OCI-LY7 (cell line): ENCODE measurements around the gene GLI3. TPM values are rescaled to one million over a fixed set of nuclear protein-coding genes. Genes with fewer than 3 reads are reported as not detected.

ENCODE experiments used
- BruUV-seq: library from RNA; stranded (reverse); fragments of 400-500 nt; replicated peaks from 2 replicates; lab custom pipeline; 2021; lab: Mats Ljungman, UMichigan
- CTCF ChIA-PET: fragments of 300-600 bp; sonication (Branson Sonifier 250); formaldehyde crosslinking; loops from one replicate; lab custom pipeline; 2022; ENCODE audit warnings: antibody characterized with exemption; ENCODE audit not compliant: unreplicated experiment; lab: Charles Lee
- POLR2A ChIA-PET: fragments of 300-600 bp; sonication (Branson Sonifier 250); formaldehyde crosslinking; loops from one replicate; lab custom pipeline; 2022; ENCODE audit warnings: antibody characterized with exemption; lab: Charles Lee
- DNase-seq: peaks from one replicate; pipeline ENCODE4 v3.0.0-alpha.2; 2015; ENCODE audit warnings: low spot score
- H2AFZ ChIP-seq: fragments of 200-600 bp; sonication (generic), shearing (Covaris generic); 2 replicates; pipeline ENCODE4 v1.6.1; 2014; ENCODE audit warnings: mild to moderate bottlenecking, antibody characterized with exemption, low read length, moderate library complexity
- H3K27ac ChIP-seq: fragments of 200-600 bp; sonication (generic); 2 replicates; pipeline ENCODE4 v1.5.1; 2014; ENCODE audit warnings: mixed run types, low read depth, mild to moderate bottlenecking, moderate library complexity, low read length, inconsistent platforms; ENCODE audit not compliant: poor library complexity, severe bottlenecking
- H3K36me3 ChIP-seq: fragments of 200-600 bp; sonication (generic); 2 replicates; pipeline ENCODE4 v1.6.1; 2014; ENCODE audit warnings: mild to moderate bottlenecking, antibody characterized with exemption, low read length, moderate library complexity, mixed read lengths; ENCODE audit not compliant: insufficient read depth
- H3K4me1 ChIP-seq: fragments of 200-600 bp; sonication (generic); 2 replicates; pipeline ENCODE4 v1.5.1; 2014; ENCODE audit warnings: mild to moderate bottlenecking, low read length; ENCODE audit not compliant: insufficient read depth, poor library complexity, severe bottlenecking
- H3K4me2 ChIP-seq: fragments of 200-600 bp; sonication (generic); 2 replicates; pipeline ENCODE4 v1.6.1; 2014; ENCODE audit warnings: mild to moderate bottlenecking, low read length
- H3K4me3 ChIP-seq: fragments of 200-600 bp; sonication (generic); 2 replicates; pipeline ENCODE4 v1.5.1; 2014; ENCODE audit warnings: mild to moderate bottlenecking, low read depth, low read length; ENCODE audit not compliant: poor library complexity, severe bottlenecking
- H3K79me2 ChIP-seq: fragments of 200-600 bp; sonication (generic); 2 replicates; pipeline ENCODE4 v1.6.1; 2016; ENCODE audit warnings: low read depth, mild to moderate bottlenecking, low read length, moderate library complexity, mixed read lengths; ENCODE audit not compliant: insufficient read depth
- H3K9me2 ChIP-seq: fragments of 200-600 bp; sonication (generic); 2 replicates; pipeline ENCODE4 v1.6.1; 2016; ENCODE audit warnings: mild to moderate bottlenecking, low read length, mixed read lengths; ENCODE audit not compliant: insufficient read depth
- H3K9me3 ChIP-seq: fragments of 200-600 bp; sonication (generic); 2 replicates; pipeline ENCODE4 v1.6.1; 2014; ENCODE audit warnings: mild to moderate bottlenecking, mixed run types, low read length, mixed read lengths
- H4K20me1 ChIP-seq: fragments of 200-600 bp; sonication (generic); 2 replicates; pipeline ENCODE4 v1.6.1; 2014; ENCODE audit warnings: mild to moderate bottlenecking, antibody characterized with exemption, low read length, moderate library complexity, mixed read lengths; ENCODE audit not compliant: insufficient read depth
- CTCF ChIP-seq: fragments of 200-600 bp; sonication (generic); conservative IDR thresholded peaks from 2 replicates; pipeline ENCODE4 v1.5.1; 2014; ENCODE audit warnings: mild to moderate bottlenecking, antibody characterized with exemption, low read length, moderate library complexity, mixed read lengths
- EZH2phosphoT487 ChIP-seq: fragments of 200-600 bp; sonication (generic); IDR thresholded peaks from 2 replicates; pipeline ENCODE4 v1.6.1; 2018; ENCODE audit warnings: low read depth, borderline replicate concordance, mild to moderate bottlenecking, mixed run types, antibody characterized with exemption, low read length, moderate library complexity, mixed read lengths
- intact Hi-C: fragments of 100-400 bp; cut with micrococcal nuclease; formaldehyde crosslinking; loops from one replicate; pipeline ENCODE4 v1.10.0; 2022; ENCODE audit not compliant: unreplicated experiment
- total RNA-seq, 2 experiments: library from RNA; depleted of rRNA in 1 of 2; stranded (reverse); fragments of >200 nt in 1 of 2; shearing (Covaris generic) in 1 of 2; gene quantifications; 2 replicates each; pipeline ENCODE4 v1.2.3, GENCODE V29; 2014 to 2022

The GLI3 gene
- total RNA-seq, 2 experiments from 2014 or later: not detected

- Histone ChIP-seq H3K36me3 (no peaks in the 10 kb centered on the region), H3K4me1 (peaks cover 28% of the 10 kb centered on the region), H2AFZ (peak overlapping the region; percentile 45), H3K79me2 (no peaks in the 10 kb centered on the region), H3K9me2 (no peaks in the 10 kb centered on the region; the same call in 1 of the 2 replicates), H3K4me2 (no peak overlapping the region), H4K20me1 (no peaks in the 10 kb centered on the region), H3K9me3 (no peaks in the 10 kb centered on the region), H3K27ac (no peak overlapping the region), H3K4me3 (no peak overlapping the region)
- TF ChIP-seq EZH2phosphoT487 (no peak), CTCF (no peak)
- no TSS peak for BruUV-seq
- intact Hi-C loops: no loop called here
- ChIA-PET CTCF (no interaction called here), POLR2A (interaction anchor here (0.7 kb wide), 1 partner anchor 123 kb away, joined by 4 read pairs; no protein-coding TSS in a partner anchor)
- no peak for DNase-seq
These were observed 172.0 kb downstream of the GLI3 start for GRCh38 chr7:42065015-42065414.

GRCh38 chr7:42064534-42064933 lies 172.5 kb downstream of the GLI3 start:
- H3K4me3 ChIP-seq: no peak overlapping the region
- H3K4me2 ChIP-seq: no peak overlapping the region
- intact Hi-C loops: no loop called here
- H4K20me1 ChIP-seq: no peaks in the 10 kb centered on the region
- ChIA-PET POLR2A (no interaction called here), CTCF (no interaction called here)
- H3K9me3 ChIP-seq: no peaks in the 10 kb centered on the region
- no peak for DNase-seq
- BruUV-seq: no TSS peak
- peaks cover 33% of the 10 kb centered on the region for H3K4me1 ChIP-seq
- no peaks in the 10 kb centered on the region for H3K79me2 ChIP-seq
- H3K36me3 ChIP-seq: no peaks in the 10 kb centered on the region
- TF ChIP-seq EZH2phosphoT487: no peak
- no peak for TF ChIP-seq CTCF
- peak overlapping the region; percentile 45 for H2AFZ ChIP-seq
- H3K27ac ChIP-seq: no peak overlapping the region
- H3K9me2 ChIP-seq: no peaks in the 10 kb centered on the region; the same call in 1 of the 2 replicates

- POLR2A ChIA-PET: interaction anchor here (0.9 kb wide), 1 partner anchor 12 kb away, joined by 4 read pairs; no protein-coding TSS in a partner anchor
These were observed 177.7 kb downstream of the GLI3 start for GRCh38 chr7:42059275-42059674.

More at GRCh38 chr7:42059275-42059674, 177.7 kb downstream of the GLI3 start:
- Histone ChIP-seq H3K4me3 (no peak overlapping the region), H3K27ac (no peak overlapping the region), H3K79me2 (no peaks in the 10 kb centered on the region), H4K20me1 (no peaks in the 10 kb centered on the region), H2AFZ (peak overlapping the region; percentile 23; the same call in 1 of the 2 replicates), H3K9me3 (no peaks in the 10 kb centered on the region), H3K36me3 (no peaks in the 10 kb centered on the region), H3K4me2 (no peak overlapping the region), H3K4me1 (peaks cover 35% of the 10 kb centered on the region), H3K9me2 (no peaks in the 10 kb centered on the region; the same call in 1 of the 2 replicates)
- CTCF ChIA-PET: no interaction called here
- intact Hi-C loops: no loop called here
- TF ChIP-seq EZH2phosphoT487 (no peak), CTCF (no peak)
- no TSS peak for BruUV-seq
- DNase-seq: no peak
